Upper lobe of left lung (tissue), 6 donors: ENCODE results near the gene CSTF1. TPM values are rescaled to one million over a fixed set of nuclear protein-coding genes. Genes with fewer than 3 reads are reported as not detected.
A peak's percentile ranks its signal among the peaks of the same experiment; 100 is the strongest.

Source experiments
- ATAC-seq, 2 donors: fragments of 200-7000 bp; cut with Tn5 transposase; one replicate each; pipeline ENCODE4 v1.9.1; 2022; ENCODE audit warnings: mild to moderate bottlenecking in 2 of 2, moderate library complexity in 2 of 2; ENCODE audit not compliant: low FRiP score in 2 of 2
- DNase-seq, 2 donors: peaks; one replicate each; pipeline ENCODE4 v3.0.0-alpha.2; 2019 to 2020
- H3K27ac ChIP-seq, 4 donors: fragments of 200-600 bp; sonication (generic); one replicate each; pipeline ENCODE4 v1.5.1; 2016 to 2019
- H3K27me3 ChIP-seq, 4 donors: fragments of 200-600 bp; sonication (generic); one replicate each; pipeline ENCODE4 v1.5.1; 2017 to 2019
- H3K36me3 ChIP-seq, 4 donors: fragments of 200-600 bp; sonication (generic); one replicate each; pipeline ENCODE4 v1.5.1; 2016 to 2019
- H3K4me1 ChIP-seq, 4 donors: fragments of 200-600 bp; sonication (generic); one replicate each; pipeline ENCODE4 v1.5.1; 2018 to 2019
- H3K4me3 ChIP-seq, 4 donors: fragments of 200-600 bp; sonication (generic); one replicate each; pipeline ENCODE4 v1.5.1; 2017 to 2019; ENCODE audit warnings: mild to moderate bottlenecking in 2 of 4, moderate library complexity in 1 of 4
- H3K9me3 ChIP-seq, 4 donors: fragments of 200-600 bp; sonication (generic); one replicate each; pipeline ENCODE4 v1.5.1; 2018 to 2019
- EP300 ChIP-seq, 4 donors: sonication (generic); formaldehyde crosslinking; IDR thresholded peaks; one replicate each; pipeline ENCODE4 v1.5.1; 2017; ENCODE audit warnings: antibody characterized with exemption in 4 of 4, control low read depth in 2 of 4
- POLR2A ChIP-seq, 4 donors: fragments of 450-650 bp; IDR thresholded peaks; one replicate each; pipeline ENCODE4 v1.5.1; 2016 to 2017; ENCODE audit warnings: antibody characterized with exemption in 4 of 4, mild to moderate bottlenecking in 2 of 4
- POLR2AphosphoS5 ChIP-seq, 2 donors: sonication (generic); formaldehyde crosslinking; IDR thresholded peaks; one replicate each; pipeline ENCODE4 v1.5.1; 2017; ENCODE audit warnings: antibody characterized with exemption in 2 of 2
- WGBS, 2 donors: methylation state at CpG; one replicate each; pipeline ENCODE4 v1.1.5; 2017 to 2018; 5-methylcytosine and 5-hydroxymethylcytosine counted together
- total RNA-seq, 6 donors: library from RNA; depleted of rRNA in 4 of 6; stranded (reverse); fragments of >200 nt in 4 of 6; gene quantifications; one replicate each; pipeline versions ENCODE4 v1.1.0 to v1.2.1, GENCODE V29; 2016 to 2021
- TF ChIP-seq, protein P1 (sequence below), 6 experiments: fragments of 450-650 bp in 4 of 6; fragments of 200-600 bp in 2 of 6; sonication (generic) in 2 of 6; IDR thresholded peaks; one replicate each; pipeline ENCODE4 v1.5.1; 2016 to 2019; ENCODE audit warnings: antibody characterized with exemption in 6 of 6
- donor health status: DM: no; HTN: no; CAD: no; lungs with moderate emphysema.
- donor health status: DM: no; HTN: yes; CAD: no; lungs with severe emphysema.

CSTF1 gene
- total RNA-seq, 6 donors from 2014 or later, result 3.3 to 30.5 (median 22.5) TPM

DNA sequence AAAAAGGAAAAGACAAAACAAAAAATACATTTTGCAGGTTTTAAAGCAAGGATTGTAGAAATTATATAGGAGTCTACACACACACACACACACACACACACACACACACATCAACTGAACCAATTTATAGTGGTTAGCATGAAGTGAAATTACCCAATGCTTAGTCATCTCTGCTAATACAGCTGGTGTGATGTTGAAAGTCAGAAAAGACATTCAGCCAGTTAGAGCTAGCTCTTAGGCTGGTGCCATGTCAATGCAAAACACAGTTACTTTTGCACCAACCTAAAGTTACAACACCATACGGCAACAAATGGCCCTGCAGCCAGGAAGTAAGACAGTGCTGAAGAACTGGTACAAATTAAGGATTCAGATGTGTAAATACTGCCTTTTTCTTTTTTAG, 18.5 kb upstream of the CSTF1 start:
- H3K4me1 ChIP-seq, result no peaks in the 10 kb centered on the region
- peaks cover 0 to 9% (median 2%) of the 10 kb centered on the region in 4 donors for H3K36me3 ChIP-seq
- no peak overlapping the region for H3K27ac ChIP-seq
- DNase-seq (peak in 1 of 2 donors; percentile 32), ATAC-seq (peak; percentile 55 to 63)
- no peaks in the 10 kb centered on the region for H3K9me3 ChIP-seq
- 20 to 62% methylated on average over 1 of the region's 1 CpG for WGBS, 2 donors
- TF ChIP-seq POLR2AphosphoS5 (IDR thresholded peaks at IDR 0.05), result peak in 1 of 2 donors; percentile 46
- no peak for TF ChIP-seq POLR2A (IDR thresholded peaks at IDR 0.05)
- no peak overlapping the region for H3K4me3 ChIP-seq
- H3K27me3 ChIP-seq, result no peaks in the 10 kb centered on the region

DNA sequence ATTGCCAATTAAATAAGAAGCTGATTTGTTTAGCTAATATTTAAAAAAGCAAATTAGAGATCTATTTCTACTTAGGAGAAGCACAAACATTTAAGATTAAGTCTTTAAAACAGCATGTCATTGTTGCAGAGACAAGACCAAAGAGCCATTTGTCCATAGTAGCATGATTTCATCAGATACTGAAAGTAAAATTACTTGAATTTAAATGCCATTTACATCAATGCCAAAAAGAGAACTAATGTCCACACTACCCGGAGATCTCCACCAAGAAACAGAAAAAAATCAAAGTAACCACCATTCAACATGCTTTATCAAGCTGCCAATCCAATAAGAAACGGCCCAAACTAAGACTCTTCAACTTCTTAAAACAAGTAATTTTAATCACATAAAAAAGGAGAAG, 16.1 kb upstream of the CSTF1 start:
- H3K9me3 ChIP-seq, result no peaks in the 10 kb centered on the region
- DNase-seq (no peak), ATAC-seq (no peak)
- no peak for TF ChIP-seq POLR2A (IDR thresholded peaks at IDR 0.05)
- TF ChIP-seq, protein P1, sequence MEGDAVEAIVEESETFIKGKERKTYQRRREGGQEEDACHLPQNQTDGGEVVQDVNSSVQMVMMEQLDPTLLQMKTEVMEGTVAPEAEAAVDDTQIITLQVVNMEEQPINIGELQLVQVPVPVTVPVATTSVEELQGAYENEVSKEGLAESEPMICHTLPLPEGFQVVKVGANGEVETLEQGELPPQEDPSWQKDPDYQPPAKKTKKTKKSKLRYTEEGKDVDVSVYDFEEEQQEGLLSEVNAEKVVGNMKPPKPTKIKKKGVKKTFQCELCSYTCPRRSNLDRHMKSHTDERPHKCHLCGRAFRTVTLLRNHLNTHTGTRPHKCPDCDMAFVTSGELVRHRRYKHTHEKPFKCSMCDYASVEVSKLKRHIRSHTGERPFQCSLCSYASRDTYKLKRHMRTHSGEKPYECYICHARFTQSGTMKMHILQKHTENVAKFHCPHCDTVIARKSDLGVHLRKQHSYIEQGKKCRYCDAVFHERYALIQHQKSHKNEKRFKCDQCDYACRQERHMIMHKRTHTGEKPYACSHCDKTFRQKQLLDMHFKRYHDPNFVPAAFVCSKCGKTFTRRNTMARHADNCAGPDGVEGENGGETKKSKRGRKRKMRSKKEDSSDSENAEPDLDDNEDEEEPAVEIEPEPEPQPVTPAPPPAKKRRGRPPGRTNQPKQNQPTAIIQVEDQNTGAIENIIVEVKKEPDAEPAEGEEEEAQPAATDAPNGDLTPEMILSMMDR (IDR thresholded peaks at IDR 0.05), result no peak
- no peak for TF ChIP-seq EP300 (IDR thresholded peaks at IDR 0.05)
- no peak for TF ChIP-seq POLR2AphosphoS5 (IDR thresholded peaks at IDR 0.05)
- WGBS, 2 donors, result 65 to 69% methylated on average over 2 of the region's 2 CpGs
- no peaks in the 10 kb centered on the region for H3K36me3 ChIP-seq
- no peaks in the 10 kb centered on the region for H3K27me3 ChIP-seq
- H3K4me1 ChIP-seq, result peaks cover 0 to 6% (median 0%) of the 10 kb centered on the region in 4 donors
- no peak overlapping the region for H3K27ac ChIP-seq
- no peak overlapping the region for H3K4me3 ChIP-seq

DNA sequence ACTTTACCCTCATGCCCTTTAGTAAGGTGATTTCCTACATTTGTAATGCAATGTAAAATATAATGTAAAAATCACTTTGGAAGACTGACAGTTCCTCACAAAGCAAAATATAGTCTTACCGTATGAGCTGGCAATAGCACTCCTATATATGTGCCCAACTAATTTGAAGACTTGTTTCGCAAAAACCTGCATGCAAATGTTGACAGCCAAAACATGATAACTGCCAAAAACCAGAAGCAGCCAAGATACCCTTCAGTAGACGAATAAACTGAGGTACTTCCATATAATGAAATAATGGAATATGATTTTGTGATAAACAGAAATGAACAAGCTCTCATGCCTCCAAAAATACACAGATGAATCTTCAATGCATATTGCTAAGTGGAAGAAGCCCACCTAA, 14.1 kb upstream of the CSTF1 start:
- no peaks in the 10 kb centered on the region for H3K36me3 ChIP-seq
- TF ChIP-seq, protein P1 (IDR thresholded peaks at IDR 0.05), result no peak
- TF ChIP-seq POLR2AphosphoS5 (IDR thresholded peaks at IDR 0.05) (no peak), EP300 (IDR thresholded peaks at IDR 0.05) (no peak), POLR2A (IDR thresholded peaks at IDR 0.05) (no peak)
- H3K9me3 ChIP-seq, result no peaks in the 10 kb centered on the region
- H3K27ac ChIP-seq, result no peak overlapping the region
- H3K27me3 ChIP-seq, result no peaks in the 10 kb centered on the region
- ATAC-seq (no peak), DNase-seq (no peak)
- 92 to 95% methylated on average over 3 of the region's 3 CpGs for WGBS, 2 donors
- no peak overlapping the region for H3K4me3 ChIP-seq
- H3K4me1 ChIP-seq, result peaks cover 0 to 6% (median 0%) of the 10 kb centered on the region in 4 donors

DNA sequence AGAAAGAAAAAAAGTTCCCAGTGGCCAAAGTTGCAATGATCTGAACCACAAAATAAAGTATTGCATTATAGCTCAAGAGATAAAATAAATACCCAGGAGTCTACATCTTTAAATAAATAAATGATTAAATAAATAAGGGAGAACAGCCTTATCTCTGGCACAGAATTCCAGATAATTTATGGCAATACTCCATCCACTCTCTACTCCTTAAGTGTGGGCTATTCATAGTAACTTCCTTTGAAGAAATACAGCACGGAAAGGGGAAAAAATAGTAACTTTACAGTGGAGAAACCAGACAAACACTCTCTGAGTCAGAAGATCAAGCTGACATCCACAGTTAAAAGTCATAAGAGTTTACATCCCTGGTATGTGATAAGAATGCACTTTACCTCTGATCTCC, 12.1 kb upstream of the CSTF1 start:
- Histone ChIP-seq H3K36me3 (peaks cover 0 to 2% (median 0%) of the 10 kb centered on the region in 4 donors), H3K27me3 (no peaks in the 10 kb centered on the region), H3K9me3 (no peaks in the 10 kb centered on the region), H3K27ac (no peak overlapping the region), H3K4me1 (peaks cover 0 to 6% (median 0%) of the 10 kb centered on the region in 4 donors), H3K4me3 (no peak overlapping the region)
- ATAC-seq (no peak), DNase-seq (no peak)
- WGBS, 2 donors, result 20 to 24% methylated on average over 1 of the region's 1 CpG
- no peak for TF ChIP-seq POLR2AphosphoS5 (IDR thresholded peaks at IDR 0.05)
- TF ChIP-seq POLR2A (IDR thresholded peaks at IDR 0.05), result no peak
- TF ChIP-seq, protein P1 (IDR thresholded peaks at IDR 0.05), result no peak
- peak in 1 of 4 donors; percentile 26 for TF ChIP-seq EP300 (IDR thresholded peaks at IDR 0.05)

DNA sequence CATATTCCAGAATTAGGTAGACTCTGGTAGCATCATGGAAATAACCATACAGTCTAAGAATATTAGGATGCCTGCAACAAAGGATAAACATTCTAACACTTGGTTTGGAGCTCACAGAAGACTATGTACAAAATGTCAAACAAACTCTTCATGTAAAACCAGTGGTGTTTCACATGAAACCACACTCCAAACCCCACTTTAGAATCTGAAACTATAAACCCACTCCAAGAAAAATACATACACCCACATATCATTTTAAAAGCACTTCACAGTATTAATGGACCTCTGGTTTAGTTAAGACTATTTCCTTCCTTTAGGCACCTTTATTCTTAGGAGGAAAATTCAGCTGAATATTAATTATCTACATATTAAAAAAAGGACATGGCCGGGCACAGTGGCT, 10.9 kb upstream of the CSTF1 start:
- Histone ChIP-seq H3K27me3 (no peaks in the 10 kb centered on the region), H3K9me3 (no peaks in the 10 kb centered on the region), H3K27ac (no peak overlapping the region), H3K4me3 (no peak overlapping the region), H3K4me1 (peaks cover 0 to 6% (median 0%) of the 10 kb centered on the region in 4 donors), H3K36me3 (peaks cover 0 to 6% (median 0%) of the 10 kb centered on the region in 4 donors)
- TF ChIP-seq, protein P1 (IDR thresholded peaks at IDR 0.05), result no peak
- TF ChIP-seq EP300 (IDR thresholded peaks at IDR 0.05), result no peak
- TF ChIP-seq POLR2A (IDR thresholded peaks at IDR 0.05), result no peak
- no peak for TF ChIP-seq POLR2AphosphoS5 (IDR thresholded peaks at IDR 0.05)
- no peak for ATAC-seq
- 76 to 90% methylated on average over 1 of the region's 1 CpG for WGBS, 2 donors
- DNase-seq, result no peak
